Neural cell (in vitro differentiated cells): Measurements from ENCODE around the gene CT45A3.

Source experiments
- CTCF ChIP-seq: fragments of 450-650 bp; IDR thresholded peaks from 2 replicates; pipeline ENCODE4 v1.5.1; 2014; ENCODE audit warnings: antibody characterized with exemption, mild to moderate bottlenecking, moderate library complexity; ENCODE audit not compliant: poor library complexity, severe bottlenecking
- EP300 ChIP-seq: fragments of 450-650 bp; conservative IDR thresholded peaks from 2 replicates; pipeline ENCODE4 v1.6.1; 2014; ENCODE audit warnings: antibody characterized with exemption, mild to moderate bottlenecking, moderate library complexity; ENCODE audit not compliant: poor library complexity, severe bottlenecking
- EZH2 ChIP-seq: fragments of 200-600, 300-800 bp; shearing (Covaris generic), sonication (generic); IDR thresholded peaks from 2 replicates; pipeline ENCODE4 v1.6.1; 2014; ENCODE audit warnings: antibody characterized with exemption, low read length, borderline replicate concordance, mild to moderate bottlenecking; ENCODE audit not compliant: insufficient read depth, poor library complexity, severe bottlenecking
- POLR2AphosphoS5 ChIP-seq: IDR thresholded peaks from 2 replicates; pipeline ENCODE4 v1.6.1; 2012
- RAD21 ChIP-seq: fragments of 450-650 bp; conservative IDR thresholded peaks from 2 replicates; pipeline ENCODE4 v1.6.1; 2014; ENCODE audit warnings: antibody characterized with exemption, mild to moderate bottlenecking, moderate library complexity
- REST ChIP-seq: IDR thresholded peaks from 2 replicates; pipeline ENCODE4 v1.6.1; 2012; ENCODE audit warnings: borderline replicate concordance
- TAF1 ChIP-seq: IDR thresholded peaks from 2 replicates; pipeline ENCODE4 v1.6.1; 2012; ENCODE audit warnings: low read depth

GRCh38 chrX:135740681-135741149, 27.3 kb downstream of the CT45A3 start:
- TF ChIP-seq POLR2AphosphoS5: no peak
- TF ChIP-seq EZH2: no peak
- TF ChIP-seq EP300: no peak
- no peak for TF ChIP-seq CTCF
- no peak for TF ChIP-seq TAF1
- no peak for TF ChIP-seq RAD21
- TF ChIP-seq REST: no peak
